Stimulated activated naive CD8-positive, alpha-beta T cell treated with anti-CD3 and anti-CD28 coated beads, Interleukin-15, amount 100 ng/mL, for 72 hours (primary cell): Measurements from ENCODE around the gene SELENOI.
"Not testable (repeated sequence)": the region's sequence is repeated elsewhere in the genome, so short reads cannot be mapped to it uniquely, and the experiment has no call there.

Experiments used
- ATAC-seq: fragments of 150-1000 bp; cut with Tn5 transposase; 2 replicates; pipeline ENCODE4 v1.10.0; 2021; ENCODE audit warnings: mild to moderate bottlenecking, moderate library complexity
- DNase-seq, 2 donors: peaks; one replicate each; pipeline ENCODE4 v3.0.0; 2021 to 2022
- H3K27ac Mint-ChIP-seq, 2 donors: one replicate each; pipeline ENCODE4 v1.8.0; 2022; ENCODE audit warnings: mild to moderate bottlenecking in 2 of 2, mixed read lengths in 2 of 2, moderate library complexity in 2 of 2
- H3K27me3 Mint-ChIP-seq: one replicate; pipeline ENCODE4 v1.8.0; 2022; ENCODE audit warnings: mixed read lengths
- H3K4me1 Mint-ChIP-seq: one replicate; pipeline ENCODE4 v1.8.0; 2022; ENCODE audit warnings: mild to moderate bottlenecking, mixed read lengths
- H3K4me3 Mint-ChIP-seq, 2 donors: one replicate each; pipeline ENCODE4 v1.8.0; 2022; ENCODE audit warnings: mild to moderate bottlenecking in 2 of 2, mixed read lengths in 2 of 2, moderate library complexity in 1 of 2
- H3K9me3 Mint-ChIP-seq, 2 donors: one replicate each; pipeline ENCODE4 v1.8.0; 2022; ENCODE audit warnings: mixed read lengths in 2 of 2

Gene SELENOI

DNA sequence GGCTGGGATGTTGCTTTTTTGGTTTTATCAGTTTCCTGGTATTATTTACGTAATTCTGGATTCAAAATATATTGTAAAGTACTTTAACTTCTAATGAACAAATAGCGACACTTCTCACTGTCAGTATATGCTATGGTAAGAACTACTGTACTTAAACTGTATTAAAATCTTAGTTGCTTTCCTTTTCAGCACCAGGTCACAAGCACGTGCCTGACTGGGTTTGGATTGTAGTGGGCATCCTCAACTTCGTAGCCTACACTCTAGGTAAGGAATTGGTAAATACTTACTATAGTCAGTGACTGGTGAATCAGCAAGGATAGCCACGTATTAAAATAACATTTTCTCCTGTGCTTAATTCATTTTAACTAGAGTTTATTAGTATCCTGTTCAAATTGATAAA, 21.0 kb downstream of the SELENOI start:
- no peaks in the 10 kb centered on the region for H3K9me3 Mint-ChIP-seq
- H3K4me3 Mint-ChIP-seq, result no peak overlapping the region
- DNase-seq (no peak), ATAC-seq (no peak)
- no peak overlapping the region for H3K27ac Mint-ChIP-seq
- H3K27me3 Mint-ChIP-seq, result no peaks in the 10 kb centered on the region
- H3K4me1 Mint-ChIP-seq, result peaks cover 11% of the 10 kb centered on the region

GRCh38 chr2:26369664-26370063, 23.7 kb downstream of the SELENOI start:
- H3K9me3 Mint-ChIP-seq, H3K4me1 Mint-ChIP-seq, H3K27me3 Mint-ChIP-seq, ATAC-seq, H3K27ac Mint-ChIP-seq, H3K4me3 Mint-ChIP-seq, DNase-seq: not testable (repeated sequence)

GRCh38 chr2:26370909-26371308, 25.0 kb downstream of the SELENOI start:
- H3K4me3 Mint-ChIP-seq, ATAC-seq, H3K27me3 Mint-ChIP-seq, H3K27ac Mint-ChIP-seq, DNase-seq, H3K9me3 Mint-ChIP-seq, H3K4me1 Mint-ChIP-seq: not testable (repeated sequence)

DNA sequence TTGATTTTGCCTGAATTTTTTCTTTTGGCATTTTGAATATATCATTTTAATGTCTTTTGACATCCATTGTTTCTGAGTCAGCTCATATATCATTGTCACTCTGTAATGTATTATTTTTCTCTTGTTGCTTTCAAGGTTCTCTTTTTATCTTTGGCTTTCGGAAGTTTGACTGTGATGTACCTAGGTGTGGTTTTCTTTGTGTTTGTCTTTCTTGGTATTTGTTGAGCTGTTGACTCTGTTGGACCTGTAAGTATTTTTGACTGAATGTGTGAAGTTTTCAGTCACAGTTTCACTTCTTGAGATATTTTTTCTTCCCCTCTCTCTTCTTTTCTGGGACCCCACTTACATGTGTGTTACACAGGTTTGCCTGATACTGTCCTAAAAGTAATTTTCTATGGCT, 30.9 kb downstream of the SELENOI start:
- Mint-ChIP-seq H3K9me3 (no peaks in the 10 kb centered on the region), H3K27me3 (no peaks in the 10 kb centered on the region), H3K4me1 (peaks cover 18% of the 10 kb centered on the region), H3K4me3 (no peak overlapping the region), H3K27ac (no peak overlapping the region)
- no peak for DNase-seq
- no peak for ATAC-seq

- Mint-ChIP-seq H3K9me3 (no peaks in the 10 kb centered on the region), H3K27ac (no peak overlapping the region), H3K4me3 (no peak overlapping the region), H3K27me3 (no peaks in the 10 kb centered on the region), H3K4me1 (peaks cover 18% of the 10 kb centered on the region)
- no peak for ATAC-seq
- no peak for DNase-seq
Observed at GRCh38 chr2:26380281-26380680, 34.3 kb downstream of the SELENOI start.

DNA sequence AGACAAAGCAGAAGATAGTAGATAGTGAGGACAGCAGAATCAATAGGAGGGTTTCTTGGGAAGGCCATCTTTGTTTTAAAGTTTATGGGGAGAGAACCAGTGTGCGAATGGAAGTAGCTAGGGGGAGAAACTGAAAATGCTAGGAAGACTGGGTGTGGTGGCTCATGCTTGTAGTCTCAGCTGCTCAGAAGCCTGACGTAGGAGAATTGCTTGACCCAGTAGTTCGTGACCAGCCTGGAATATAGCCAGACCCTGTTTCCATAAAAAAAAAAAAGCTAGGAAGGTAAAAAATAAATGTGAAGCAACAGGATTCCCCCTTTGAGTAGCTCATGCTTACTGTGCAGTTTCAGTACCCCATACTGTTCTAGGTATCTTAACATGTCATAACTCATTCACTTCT, 36.6 kb downstream of the SELENOI start:
- DNase-seq (no peak), ATAC-seq (no peak)
- H3K27ac Mint-ChIP-seq, result no peak overlapping the region
- no peaks in the 10 kb centered on the region for H3K9me3 Mint-ChIP-seq
- no peaks in the 10 kb centered on the region for H3K27me3 Mint-ChIP-seq
- peaks cover 8% of the 10 kb centered on the region for H3K4me1 Mint-ChIP-seq
- no peak overlapping the region for H3K4me3 Mint-ChIP-seq

GRCh38 chr2:26384183-26384582, 38.2 kb downstream of the SELENOI start:
- no peak for ATAC-seq
- no peak overlapping the region for H3K4me3 Mint-ChIP-seq
- DNase-seq, result no peak
- H3K27me3 Mint-ChIP-seq, result no peaks in the 10 kb centered on the region
- no peaks in the 10 kb centered on the region for H3K4me1 Mint-ChIP-seq
- no peak overlapping the region for H3K27ac Mint-ChIP-seq
- H3K9me3 Mint-ChIP-seq, result no peaks in the 10 kb centered on the region

DNA sequence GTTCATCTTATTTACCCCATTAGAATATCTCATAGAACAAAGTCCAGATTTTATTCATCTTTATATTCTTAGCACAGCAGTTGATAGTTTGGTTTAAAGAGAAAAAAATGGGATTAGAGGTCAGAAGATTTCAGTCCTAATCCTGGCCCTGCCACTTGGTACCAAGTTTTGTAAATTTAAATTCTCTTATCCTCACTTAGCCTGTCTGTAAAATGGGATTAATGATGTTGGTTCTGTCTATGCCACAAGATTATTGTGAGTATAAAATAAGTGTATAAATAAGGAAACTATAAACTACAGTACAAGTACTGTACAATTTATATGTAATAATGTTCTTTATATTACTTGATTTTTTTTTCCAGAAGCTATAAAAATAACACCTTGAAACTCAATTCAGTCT, 38.7 kb downstream of the SELENOI start:
- DNase-seq, result no peak
- Mint-ChIP-seq H3K27ac (no peak overlapping the region), H3K4me1 (no peaks in the 10 kb centered on the region), H3K4me3 (no peak overlapping the region), H3K9me3 (no peaks in the 10 kb centered on the region), H3K27me3 (no peaks in the 10 kb centered on the region)
- ATAC-seq, result no peak

DNA sequence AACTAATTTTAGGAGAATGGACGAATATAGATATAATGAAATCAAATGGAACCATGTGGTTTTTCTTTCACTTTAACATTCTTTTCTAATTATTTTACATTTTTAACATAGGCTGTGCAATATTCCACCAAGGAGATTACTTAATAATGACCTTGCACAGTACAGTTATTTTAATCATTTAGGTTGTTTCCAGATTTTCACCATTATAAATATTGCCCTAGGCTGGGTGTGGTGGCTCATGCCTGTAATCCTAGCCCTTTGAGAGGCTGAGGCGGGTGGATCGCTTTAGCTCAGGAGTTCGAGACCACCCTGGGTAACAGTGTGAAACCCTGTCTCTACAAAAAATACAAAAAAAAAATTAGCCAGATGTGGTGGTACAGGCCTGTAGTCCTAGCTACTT, 41.2 kb downstream of the SELENOI start:
- ATAC-seq (no peak), DNase-seq (no peak)
- H3K9me3 Mint-ChIP-seq, result no peaks in the 10 kb centered on the region
- no peak overlapping the region for H3K4me3 Mint-ChIP-seq
- H3K27ac Mint-ChIP-seq, result no peak overlapping the region
- no peaks in the 10 kb centered on the region for H3K4me1 Mint-ChIP-seq
- H3K27me3 Mint-ChIP-seq, result no peaks in the 10 kb centered on the region

DNA sequence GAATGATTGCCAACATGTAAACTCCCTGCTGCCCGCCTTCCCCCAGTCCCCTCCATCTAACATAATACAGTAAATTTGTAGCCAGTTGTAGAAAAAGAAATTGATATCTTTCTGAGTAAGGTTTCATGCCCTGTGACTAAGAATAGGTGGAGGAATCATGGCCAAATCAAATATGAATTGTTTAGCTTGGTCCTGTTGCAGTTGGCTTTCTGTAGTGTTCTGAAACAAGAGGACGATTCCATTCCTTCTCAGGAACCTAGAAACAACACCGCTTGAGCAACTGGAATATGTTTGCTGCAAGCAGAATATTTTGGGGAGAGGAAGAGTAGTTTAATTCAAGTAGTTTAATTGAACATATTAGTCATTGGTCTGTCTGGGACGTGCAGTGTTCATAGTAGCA, 48.8 kb downstream of the SELENOI start:
- Mint-ChIP-seq H3K4me1 (peaks cover 21% of the 10 kb centered on the region), H3K4me3 (no peak overlapping the region), H3K27me3 (no peaks in the 10 kb centered on the region), H3K27ac (no peak overlapping the region), H3K9me3 (no peaks in the 10 kb centered on the region)
- no peak for DNase-seq
- ATAC-seq, result no peak

DNA sequence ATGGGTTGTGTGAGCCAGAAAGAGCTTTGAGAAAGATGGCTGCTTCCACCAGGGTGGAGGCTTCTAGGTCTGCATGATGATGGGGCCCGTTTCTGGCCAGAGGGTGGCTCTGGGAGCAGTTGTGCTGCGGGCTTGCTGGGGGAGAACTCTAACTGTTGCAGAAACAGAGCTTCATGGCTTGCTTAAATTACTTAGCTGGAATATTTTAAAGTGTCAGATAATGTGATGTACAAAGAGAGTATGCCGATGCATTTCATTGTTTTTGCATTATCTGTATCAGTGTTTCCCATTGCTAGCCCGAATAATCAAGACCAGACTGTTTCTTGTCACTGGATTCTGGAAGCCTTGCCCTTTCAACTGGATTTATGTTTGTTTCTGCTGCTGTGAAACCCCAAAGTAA, 49.5 kb downstream of the SELENOI start:
- no peak for ATAC-seq
- Mint-ChIP-seq H3K4me3 (no peak overlapping the region), H3K27ac (peak overlapping the region in 1 of 2 donors; percentile 27), H3K27me3 (no peaks in the 10 kb centered on the region), H3K4me1 (peaks cover 28% of the 10 kb centered on the region), H3K9me3 (no peaks in the 10 kb centered on the region)
- DNase-seq, result no peak

- Mint-ChIP-seq H3K27me3 (no peaks in the 10 kb centered on the region), H3K9me3 (no peaks in the 10 kb centered on the region), H3K4me3 (peak overlapping the region in 1 of 2 donors; percentile 1), H3K4me1 (peaks cover 28% of the 10 kb centered on the region), H3K27ac (no peak overlapping the region)
- peak; percentile 97 for ATAC-seq
- DNase-seq, result peak; percentile 44 to 59
Observed at GRCh38 chr2:26396734-26397298, 50.9 kb downstream of the SELENOI start.

DNA sequence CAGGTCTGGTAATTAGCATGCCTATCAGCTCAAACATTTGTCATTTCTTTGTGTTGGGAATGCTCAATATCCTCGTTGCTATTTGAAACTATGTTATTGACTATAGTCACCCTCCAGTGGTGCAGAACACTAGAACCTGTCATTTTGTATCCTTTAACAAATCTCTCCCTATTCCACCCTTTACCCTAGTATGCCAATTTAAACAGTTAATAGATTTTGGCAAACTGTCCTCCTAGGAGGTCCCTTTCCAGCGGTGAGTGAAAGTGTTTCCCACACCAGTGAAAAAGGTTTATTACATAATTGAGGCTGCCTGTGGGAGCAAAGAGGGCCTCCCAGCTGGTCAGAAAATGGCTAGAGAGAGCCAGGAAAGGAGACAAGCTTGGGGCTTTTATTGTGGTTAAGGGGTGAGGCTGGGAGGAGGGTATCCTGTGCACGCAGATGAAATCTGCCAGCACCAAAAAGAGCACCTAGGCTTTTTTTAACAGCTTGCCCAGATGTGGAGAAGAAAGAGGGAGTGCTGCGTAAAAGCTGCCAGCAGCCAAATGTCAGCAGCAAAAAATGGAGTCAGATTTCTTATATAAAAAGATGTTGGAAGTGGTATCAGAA, 53.9 kb downstream of the SELENOI start:
- no peak overlapping the region for H3K4me3 Mint-ChIP-seq
- H3K9me3 Mint-ChIP-seq, result no peaks in the 10 kb centered on the region
- H3K27ac Mint-ChIP-seq, result no peak overlapping the region
- H3K4me1 Mint-ChIP-seq, result peaks cover 28% of the 10 kb centered on the region
- ATAC-seq (no peak), DNase-seq (no peak)
- H3K27me3 Mint-ChIP-seq, result no peaks in the 10 kb centered on the region

DNA sequence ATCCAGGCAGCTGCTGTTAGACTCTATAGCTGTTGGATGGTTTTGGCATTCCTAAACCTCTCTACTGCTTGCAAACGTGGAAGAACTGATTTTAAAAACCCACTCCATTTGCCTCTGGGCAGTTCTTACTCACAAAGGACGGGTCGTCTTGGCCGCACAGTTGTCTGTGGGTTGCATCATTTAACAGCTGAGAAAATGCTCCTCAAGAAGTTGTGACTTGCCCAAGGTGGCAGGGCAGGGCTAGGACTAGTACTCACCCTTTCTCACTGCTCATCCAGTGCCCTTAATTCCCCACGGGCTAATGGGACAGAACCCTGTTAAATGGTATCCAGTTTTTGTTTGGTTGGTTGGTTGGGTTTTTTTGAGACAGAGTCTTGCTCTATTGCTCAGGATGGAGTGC, 54.8 kb downstream of the SELENOI start:
- DNase-seq, result no peak
- Mint-ChIP-seq H3K4me1 (peaks cover 22% of the 10 kb centered on the region), H3K27me3 (no peaks in the 10 kb centered on the region), H3K9me3 (no peaks in the 10 kb centered on the region), H3K27ac (peak overlapping the region in 1 of 2 donors; percentile 86), H3K4me3 (no peak overlapping the region)
- ATAC-seq, result no peak

DNA sequence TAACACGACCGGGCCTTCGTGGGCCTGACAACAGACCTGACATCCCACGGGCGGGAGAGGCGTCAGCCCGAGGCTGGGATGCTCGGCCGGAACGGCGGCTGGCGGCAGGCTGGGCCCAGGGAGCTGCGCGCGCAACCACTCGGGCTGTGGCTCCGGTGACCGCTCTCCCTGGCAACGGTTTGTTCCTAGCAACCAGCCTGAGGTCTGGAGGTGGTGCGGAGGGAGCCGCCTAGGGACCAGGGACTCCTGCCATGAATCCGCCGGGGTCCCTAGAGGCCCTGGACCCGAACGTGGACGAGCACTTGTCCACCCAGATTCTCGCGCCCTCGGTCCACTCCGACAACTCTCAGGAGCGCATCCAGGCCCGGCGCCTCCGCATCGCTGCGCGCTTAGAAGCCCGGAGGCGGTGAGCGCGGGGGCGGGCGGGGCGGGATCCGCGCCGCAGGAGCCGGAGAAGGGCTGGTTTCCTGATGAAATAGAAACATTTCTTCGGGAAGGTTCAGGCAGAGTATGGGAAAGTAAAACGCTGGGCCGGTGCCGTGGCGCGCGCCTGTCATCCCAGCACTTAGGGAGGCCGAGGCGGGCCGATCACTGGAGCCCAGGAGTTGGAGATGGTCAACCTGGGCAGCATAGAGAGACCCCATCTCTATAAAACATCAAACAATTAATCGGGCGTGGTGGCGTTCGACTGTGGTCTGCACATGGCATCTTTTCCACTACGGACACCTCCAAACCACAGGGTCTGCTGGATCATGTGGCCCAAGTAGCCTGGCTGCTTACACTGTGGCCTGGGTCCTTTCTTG, 56.0 kb downstream of the SELENOI start, which contains the start of gene DRC1:
DRC1 (plus strand) TSS at position 182 of the 803 bp plus-strand sequence; CDS start at position 252, 70 bp downstream.
- DNase-seq (peak; percentile 28 to 34), ATAC-seq (peak; percentile 61)
- peak within 1 kb of the TSS in 1 of 2 donors; percentile 86 for H3K27ac Mint-ChIP-seq

GRCh38 chr2:26407526-26407925, 61.6 kb downstream of the SELENOI start:
- no peak overlapping the region for H3K27ac Mint-ChIP-seq
- DNase-seq (no peak), ATAC-seq (no peak)
- peaks cover 0 to 4% of the 10 kb centered on the region in 2 donors for H3K9me3 Mint-ChIP-seq
- no peak overlapping the region for H3K4me3 Mint-ChIP-seq
- peaks cover 8% of the 10 kb centered on the region for H3K4me1 Mint-ChIP-seq
- H3K27me3 Mint-ChIP-seq, result peaks cover 15% of the 10 kb centered on the region

More for the DNA sequence above, 56.0 kb downstream of the SELENOI start, which contains the start of gene DRC1:
- Mint-ChIP-seq H3K27me3 (no peaks in the 10 kb centered on the region), H3K9me3 (no peaks in the 10 kb centered on the region), H3K4me3 (peak within 1 kb of the TSS in 1 of 2 donors; percentile 63), H3K4me1 (peaks cover 10% of the 10 kb centered on the region)
